ENCODE data around the gene RASL12.
"Not testable (repeated sequence)": the region's sequence is repeated elsewhere in the genome, so short reads cannot be mapped to it uniquely, and the experiment has no call there.

Gene RASL12

GRCh38 chr15:65020419-65020818, 47.4 kb downstream of the RASL12 start:
- peak; percentile 7 for DNase-seq

DNA sequence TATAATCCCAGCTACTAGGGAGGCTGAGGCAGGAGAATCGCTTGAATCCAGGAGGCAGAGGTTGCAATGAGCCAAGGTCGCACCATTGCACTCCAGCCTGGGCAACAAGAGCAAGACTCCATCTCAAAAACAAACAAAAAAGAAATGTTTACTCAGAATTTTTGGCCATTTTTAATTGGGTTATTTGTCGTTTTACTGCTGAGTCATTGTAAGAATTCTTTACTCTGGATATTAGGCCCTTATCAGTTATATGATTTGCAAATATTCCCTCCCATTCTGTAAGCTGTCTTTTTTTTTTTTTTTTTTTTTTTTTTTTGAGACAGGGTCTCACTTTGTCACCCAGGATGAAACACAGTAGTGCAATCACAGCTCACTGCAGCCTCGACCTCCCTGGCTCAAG, 56.6 kb downstream of the RASL12 start:
- DNase-seq, result not testable (repeated sequence)

DNA sequence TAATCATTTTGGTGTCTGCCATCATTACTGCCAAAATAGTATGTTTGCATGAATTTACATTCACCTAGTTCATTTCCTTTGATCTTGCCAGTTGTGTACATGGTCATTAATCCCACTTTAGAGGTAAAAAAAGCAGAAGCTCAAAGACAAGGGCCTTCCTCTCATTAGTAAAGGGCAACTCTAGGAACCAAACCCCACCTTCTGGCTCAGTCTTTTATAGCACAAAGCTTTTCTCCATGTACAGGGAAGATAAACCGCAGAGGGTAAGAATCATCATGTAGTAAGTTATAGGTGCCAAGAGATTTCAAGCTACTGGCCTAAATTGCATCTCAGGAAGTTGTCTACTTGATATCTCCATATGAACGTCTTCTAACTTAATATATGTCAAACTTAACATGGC, 58.8 kb downstream of the RASL12 start:
- no peak for DNase-seq

GRCh38 chr15:65006876-65007275, 60.9 kb downstream of the RASL12 start:
- DNase-seq, result no peak

- no peak for DNase-seq
These were observed 62.8 kb downstream of the RASL12 start for GRCh38 chr15:65004993-65005392.

Data from EL (cell line).